Measurements from ENCODE around the gene FCMR. TPM values are rescaled to one million over a fixed set of nuclear protein-coding genes. Genes with fewer than 3 reads are reported as not detected.

The FCMR gene
- total and polyA plus RNA-seq, 2 experiments from 2014 or later = 0.84 TPM; not detected in 1

DNA sequence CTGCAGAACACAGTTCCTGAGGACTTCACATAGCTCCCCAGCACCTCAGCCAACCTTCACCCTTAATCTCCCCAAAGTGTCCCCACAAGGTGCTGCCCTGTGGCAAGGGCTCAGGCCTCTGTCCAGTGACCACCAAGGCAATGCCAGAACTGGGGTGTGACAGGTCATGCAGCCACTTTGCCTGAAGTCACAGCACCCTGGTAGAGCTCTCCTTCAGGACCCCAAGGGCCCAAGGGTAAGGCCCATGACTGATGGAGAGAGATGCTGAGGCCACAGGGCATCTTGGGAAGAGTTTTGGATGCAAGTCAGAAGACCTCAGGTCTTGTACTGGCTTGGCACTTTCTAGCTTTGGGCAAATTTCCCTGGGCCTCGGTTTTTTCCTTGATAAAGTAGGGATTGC, 783 bp upstream of the FCMR start (continued):
- TF ChIP-seq EZH2 (IDR thresholded peaks at IDR 0.05; ENCODE audit: low read depth, unreplicated experiment) (no peak), ZNF114 (CRISPR knock-in tag; IDR thresholded peaks at IDR 0.05) (no peak), CREB1 (CRISPR knock-in tag; IDR thresholded peaks at IDR 0.05; ENCODE audit: low read depth) (no peak), JUNB (IDR thresholded peaks at IDR 0.05; ENCODE audit: unreplicated experiment) (no peak), NANOG (IDR thresholded peaks at IDR 0.05; ENCODE audit: borderline replicate concordance) (no peak), ZNF331 (CRISPR knock-in tag; IDR thresholded peaks at IDR 0.05; ENCODE audit: low read depth) (no peak)
- TF ChIP-seq, protein P1, sequence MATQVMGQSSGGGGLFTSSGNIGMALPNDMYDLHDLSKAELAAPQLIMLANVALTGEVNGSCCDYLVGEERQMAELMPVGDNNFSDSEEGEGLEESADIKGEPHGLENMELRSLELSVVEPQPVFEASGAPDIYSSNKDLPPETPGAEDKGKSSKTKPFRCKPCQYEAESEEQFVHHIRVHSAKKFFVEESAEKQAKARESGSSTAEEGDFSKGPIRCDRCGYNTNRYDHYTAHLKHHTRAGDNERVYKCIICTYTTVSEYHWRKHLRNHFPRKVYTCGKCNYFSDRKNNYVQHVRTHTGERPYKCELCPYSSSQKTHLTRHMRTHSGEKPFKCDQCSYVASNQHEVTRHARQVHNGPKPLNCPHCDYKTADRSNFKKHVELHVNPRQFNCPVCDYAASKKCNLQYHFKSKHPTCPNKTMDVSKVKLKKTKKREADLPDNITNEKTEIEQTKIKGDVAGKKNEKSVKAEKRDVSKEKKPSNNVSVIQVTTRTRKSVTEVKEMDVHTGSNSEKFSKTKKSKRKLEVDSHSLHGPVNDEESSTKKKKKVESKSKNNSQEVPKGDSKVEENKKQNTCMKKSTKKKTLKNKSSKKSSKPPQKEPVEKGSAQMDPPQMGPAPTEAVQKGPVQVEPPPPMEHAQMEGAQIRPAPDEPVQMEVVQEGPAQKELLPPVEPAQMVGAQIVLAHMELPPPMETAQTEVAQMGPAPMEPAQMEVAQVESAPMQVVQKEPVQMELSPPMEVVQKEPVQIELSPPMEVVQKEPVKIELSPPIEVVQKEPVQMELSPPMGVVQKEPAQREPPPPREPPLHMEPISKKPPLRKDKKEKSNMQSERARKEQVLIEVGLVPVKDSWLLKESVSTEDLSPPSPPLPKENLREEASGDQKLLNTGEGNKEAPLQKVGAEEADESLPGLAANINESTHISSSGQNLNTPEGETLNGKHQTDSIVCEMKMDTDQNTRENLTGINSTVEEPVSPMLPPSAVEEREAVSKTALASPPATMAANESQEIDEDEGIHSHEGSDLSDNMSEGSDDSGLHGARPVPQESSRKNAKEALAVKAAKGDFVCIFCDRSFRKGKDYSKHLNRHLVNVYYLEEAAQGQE (IDR thresholded peaks at IDR 0.05; ENCODE audit: unreplicated experiment) = no peak

DNA sequence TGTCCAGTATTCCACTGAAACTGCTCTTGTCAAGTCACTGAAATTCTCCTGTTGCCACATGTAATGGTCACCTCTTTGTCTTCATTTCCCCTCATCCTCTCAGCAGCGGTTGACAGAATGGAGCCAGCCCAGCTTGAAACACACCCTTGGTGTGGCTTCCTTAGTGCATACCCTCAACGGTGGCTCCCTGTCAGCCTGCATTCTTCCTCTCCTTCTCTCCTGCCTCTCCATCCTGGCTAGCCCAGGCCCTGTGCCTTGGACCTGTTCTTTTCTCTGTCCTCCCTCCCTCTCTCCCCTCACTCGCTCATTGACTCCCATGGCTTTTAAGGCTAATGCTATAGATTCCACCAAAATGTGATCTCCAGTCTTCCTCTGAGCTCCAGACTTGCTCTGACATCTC, 3.7 kb downstream of the FCMR start:
- H3K4me3 ChIP-seq = no peak overlapping the region
- no peaks in the 10 kb centered on the region for H3K36me3 ChIP-seq (ENCODE audit: insufficient read depth)
- H4K20me1 ChIP-seq (replicated peaks; ENCODE audit: insufficient read depth) = no peaks in the 10 kb centered on the region
- H3K27ac Mint-ChIP-seq = no peak overlapping the region
- ATAC-seq (no peak), DNase-seq (ENCODE audit: low spot score) (no peak)
- no peak overlapping the region for H3K27ac ChIP-seq (ENCODE audit: low read depth)
- H3K9me3 Mint-ChIP-seq = no peaks in the 10 kb centered on the region
- H3K36me3 Mint-ChIP-seq (ENCODE audit: low read depth) = no peaks in the 10 kb centered on the region
- no peaks in the 10 kb centered on the region for H3F3A ChIP-seq (replicated peaks; ENCODE audit: low read depth)
- no peaks in the 10 kb centered on the region for H3K9me2 ChIP-seq (ENCODE audit: insufficient read depth)
- no peaks in the 10 kb centered on the region for H3K27me3 ChIP-seq (ENCODE audit: insufficient read depth)
- no peaks in the 10 kb centered on the region for H3K4me1 Mint-ChIP-seq
- H2AFZ ChIP-seq = no peak overlapping the region
- H3K79me2 ChIP-seq (replicated peaks; ENCODE audit: insufficient read depth) = no peaks in the 10 kb centered on the region
- no peaks in the 10 kb centered on the region for H3K4me1 ChIP-seq (ENCODE audit: insufficient read depth)
- no peak overlapping the region for H3K4me3 Mint-ChIP-seq
- peaks cover 7% of the 10 kb centered on the region for H3K27me3 Mint-ChIP-seq (ENCODE audit: insufficient read depth, low read depth, poor library complexity)
- H3K4me2 ChIP-seq = no peak overlapping the region
- no peak for TF ChIP-seq EZH2 (IDR thresholded peaks at IDR 0.05; ENCODE audit: low read depth, unreplicated experiment)
- no peak for TF ChIP-seq CREB1 (CRISPR knock-in tag; IDR thresholded peaks at IDR 0.05; ENCODE audit: low read depth)
- TF ChIP-seq POLR2AphosphoS5 (IDR thresholded peaks at IDR 0.05; ENCODE audit: low read depth) = no peak
- TF ChIP-seq, protein P1 (IDR thresholded peaks at IDR 0.05; ENCODE audit: unreplicated experiment) = no peak
- no peak for TF ChIP-seq ZNF331 (CRISPR knock-in tag; IDR thresholded peaks at IDR 0.05; ENCODE audit: low read depth)
- TF ChIP-seq, protein P2, sequence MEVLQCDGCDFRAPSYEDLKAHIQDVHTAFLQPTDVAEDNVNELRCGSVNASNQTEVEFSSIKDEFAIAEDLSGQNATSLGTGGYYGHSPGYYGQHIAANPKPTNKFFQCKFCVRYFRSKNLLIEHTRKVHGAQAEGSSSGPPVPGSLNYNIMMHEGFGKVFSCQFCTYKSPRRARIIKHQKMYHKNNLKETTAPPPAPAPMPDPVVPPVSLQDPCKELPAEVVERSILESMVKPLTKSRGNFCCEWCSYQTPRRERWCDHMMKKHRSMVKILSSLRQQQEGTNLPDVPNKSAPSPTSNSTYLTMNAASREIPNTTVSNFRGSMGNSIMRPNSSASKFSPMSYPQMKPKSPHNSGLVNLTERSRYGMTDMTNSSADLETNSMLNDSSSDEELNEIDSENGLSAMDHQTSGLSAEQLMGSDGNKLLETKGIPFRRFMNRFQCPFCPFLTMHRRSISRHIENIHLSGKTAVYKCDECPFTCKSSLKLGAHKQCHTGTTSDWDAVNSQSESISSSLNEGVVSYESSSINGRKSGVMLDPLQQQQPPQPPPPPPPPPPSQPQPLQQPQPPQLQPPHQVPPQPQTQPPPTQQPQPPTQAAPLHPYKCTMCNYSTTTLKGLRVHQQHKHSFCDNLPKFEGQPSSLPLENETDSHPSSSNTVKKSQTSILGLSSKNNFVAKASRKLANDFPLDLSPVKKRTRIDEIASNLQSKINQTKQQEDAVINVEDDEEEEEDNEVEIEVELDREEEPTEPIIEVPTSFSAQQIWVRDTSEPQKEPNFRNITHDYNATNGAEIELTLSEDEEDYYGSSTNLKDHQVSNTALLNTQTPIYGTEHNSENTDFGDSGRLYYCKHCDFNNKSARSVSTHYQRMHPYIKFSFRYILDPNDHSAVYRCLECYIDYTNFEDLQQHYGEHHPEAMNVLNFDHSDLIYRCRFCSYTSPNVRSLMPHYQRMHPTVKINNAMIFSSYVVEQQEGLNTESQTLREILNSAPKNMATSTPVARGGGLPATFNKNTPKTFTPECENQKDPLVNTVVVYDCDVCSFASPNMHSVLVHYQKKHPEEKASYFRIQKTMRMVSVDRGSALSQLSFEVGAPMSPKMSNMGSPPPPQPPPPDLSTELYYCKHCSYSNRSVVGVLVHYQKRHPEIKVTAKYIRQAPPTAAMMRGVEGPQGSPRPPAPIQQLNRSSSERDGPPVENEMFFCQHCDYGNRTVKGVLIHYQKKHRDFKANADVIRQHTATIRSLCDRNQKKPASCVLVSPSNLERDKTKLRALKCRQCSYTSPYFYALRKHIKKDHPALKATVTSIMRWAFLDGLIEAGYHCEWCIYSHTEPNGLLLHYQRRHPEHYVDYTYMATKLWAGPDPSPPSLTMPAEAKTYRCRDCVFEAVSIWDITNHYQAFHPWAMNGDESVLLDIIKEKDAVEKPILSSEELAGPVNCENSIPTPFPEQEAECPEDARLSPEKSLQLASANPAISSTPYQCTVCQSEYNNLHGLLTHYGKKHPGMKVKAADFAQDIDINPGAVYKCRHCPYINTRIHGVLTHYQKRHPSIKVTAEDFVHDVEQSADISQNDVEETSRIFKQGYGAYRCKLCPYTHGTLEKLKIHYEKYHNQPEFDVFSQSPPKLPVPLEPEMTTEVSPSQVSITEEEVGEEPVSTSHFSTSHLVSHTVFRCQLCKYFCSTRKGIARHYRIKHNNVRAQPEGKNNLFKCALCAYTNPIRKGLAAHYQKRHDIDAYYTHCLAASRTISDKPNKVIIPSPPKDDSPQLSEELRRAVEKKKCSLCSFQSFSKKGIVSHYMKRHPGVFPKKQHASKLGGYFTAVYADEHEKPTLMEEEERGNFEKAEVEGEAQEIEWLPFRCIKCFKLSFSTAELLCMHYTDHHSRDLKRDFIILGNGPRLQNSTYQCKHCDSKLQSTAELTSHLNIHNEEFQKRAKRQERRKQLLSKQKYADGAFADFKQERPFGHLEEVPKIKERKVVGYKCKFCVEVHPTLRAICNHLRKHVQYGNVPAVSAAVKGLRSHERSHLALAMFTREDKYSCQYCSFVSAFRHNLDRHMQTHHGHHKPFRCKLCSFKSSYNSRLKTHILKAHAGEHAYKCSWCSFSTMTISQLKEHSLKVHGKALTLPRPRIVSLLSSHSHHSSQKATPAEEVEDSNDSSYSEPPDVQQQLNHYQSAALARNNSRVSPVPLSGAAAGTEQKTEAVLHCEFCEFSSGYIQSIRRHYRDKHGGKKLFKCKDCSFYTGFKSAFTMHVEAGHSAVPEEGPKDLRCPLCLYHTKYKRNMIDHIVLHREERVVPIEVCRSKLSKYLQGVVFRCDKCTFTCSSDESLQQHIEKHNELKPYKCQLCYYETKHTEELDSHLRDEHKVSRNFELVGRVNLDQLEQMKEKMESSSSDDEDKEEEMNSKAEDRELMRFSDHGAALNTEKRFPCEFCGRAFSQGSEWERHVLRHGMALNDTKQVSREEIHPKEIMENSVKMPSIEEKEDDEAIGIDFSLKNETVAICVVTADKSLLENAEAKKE (CRISPR knock-in tag; IDR thresholded peaks at IDR 0.05) = no peak
- no peak for TF ChIP-seq ZNF114 (CRISPR knock-in tag; IDR thresholded peaks at IDR 0.05)
- TF ChIP-seq JUNB (IDR thresholded peaks at IDR 0.05; ENCODE audit: unreplicated experiment) = no peak
- TF ChIP-seq NANOG (IDR thresholded peaks at IDR 0.05; ENCODE audit: borderline replicate concordance) = no peak
- no peak for TF ChIP-seq STAT1 (IDR thresholded peaks at IDR 0.05; ENCODE audit: unreplicated experiment)
